HepG2 (cell line): ENCODE data around the gene ZSCAN26. TPM values are rescaled to one million over a fixed set of nuclear protein-coding genes. Genes with fewer than 3 reads are reported as not detected.

ENCODE experiments used
- ARID2 ChIP-seq: sonication (generic); formaldehyde crosslinking; IDR thresholded peaks from 2 replicates; pipeline ENCODE4 v1.8.1; 2022; ENCODE audit warnings: mild to moderate bottlenecking, missing genetic modification reagents, borderline replicate concordance
- CTCF ChIP-seq: sonication (generic); formaldehyde crosslinking; IDR thresholded peaks from 2 replicates; pipeline ENCODE4 v1.5.0; 2020; ENCODE audit warnings: mild to moderate bottlenecking, missing genetic modification reagents, moderate library complexity
- DMAP1 ChIP-seq: IDR thresholded peaks from 2 replicates; pipeline ENCODE4 v1.6.1; 2016
- DNMT3B ChIP-seq: conservative IDR thresholded peaks from 2 replicates; pipeline ENCODE4 v1.6.1; 2016; ENCODE audit warnings: missing biosample characterization, control low read depth
- ELF3 ChIP-seq: IDR thresholded peaks from 2 replicates; pipeline ENCODE4 v1.6.1; 2016; ENCODE audit warnings: missing genetic modification reagents, missing compliant biosample characterization
- HNF1A ChIP-seq, 2 experiments: sonication (generic) in 1 of 2; formaldehyde crosslinking in 1 of 2; IDR thresholded peaks; 2 replicates each; pipeline versions ENCODE4 v1.4.0 to v1.6.1; 2016 to 2020; ENCODE audit warnings: borderline replicate concordance in 1 of 2, low read depth in 1 of 2, mild to moderate bottlenecking in 1 of 2, missing genetic modification reagents in 1 of 2
- NCOR1 ChIP-seq: fragments of 200-600 bp; sonication (generic); IDR thresholded peaks from 2 replicates; pipeline ENCODE4 v1.7.0; 2017; ENCODE audit warnings: antibody characterized with exemption, low read length, borderline replicate concordance
- PAWR ChIP-seq: sonication (generic); formaldehyde crosslinking; IDR thresholded peaks from 2 replicates; pipeline ENCODE4 v1.4.0; 2020; ENCODE audit warnings: missing genetic modification reagents, mild to moderate bottlenecking, borderline replicate concordance
- RAD21 ChIP-seq: fragments of 450-650 bp; formaldehyde crosslinking; IDR thresholded peaks from 2 replicates; pipeline ENCODE4 v1.5.0; 2020; ENCODE audit warnings: mild to moderate bottlenecking
- SMARCE1 ChIP-seq: fragments of 450-650 bp; IDR thresholded peaks from 2 replicates; pipeline ENCODE4 v1.6.1; 2017; ENCODE audit warnings: borderline replicate concordance
- THAP9 ChIP-seq: sonication (generic); formaldehyde crosslinking; IDR thresholded peaks from 2 replicates; pipeline ENCODE4; 2020; ENCODE audit warnings: missing genetic modification reagents, mild to moderate bottlenecking, borderline replicate concordance
- ZMAT3 ChIP-seq: sonication (generic); formaldehyde crosslinking; conservative IDR thresholded peaks from 2 replicates; pipeline ENCODE4 v1.7.0; 2021; ENCODE audit warnings: missing genetic modification reagents
- ZNF121 ChIP-seq: sonication (generic); formaldehyde crosslinking; IDR thresholded peaks from 2 replicates; pipeline ENCODE4 v1.5.0; 2020; ENCODE audit warnings: mild to moderate bottlenecking, missing genetic modification reagents
- ZNF180 ChIP-seq: sonication (generic); formaldehyde crosslinking; IDR thresholded peaks from 2 replicates; pipeline ENCODE4 v1.4.0; 2020; ENCODE audit warnings: low read depth, missing genetic modification reagents, borderline replicate concordance
- ZNF350 ChIP-seq: sonication (generic); formaldehyde crosslinking; IDR thresholded peaks from 2 replicates; pipeline ENCODE4 v1.4.0; 2020; ENCODE audit warnings: mild to moderate bottlenecking, low read depth, missing genetic modification reagents, borderline replicate concordance
- ZNF550 ChIP-seq: sonication (generic); formaldehyde crosslinking; IDR thresholded peaks from 2 replicates; pipeline ENCODE4 v1.4.0; 2020; ENCODE audit warnings: mild to moderate bottlenecking, missing genetic modification reagents, borderline replicate concordance
- ZNF557 ChIP-seq: sonication (generic); formaldehyde crosslinking; IDR thresholded peaks from 2 replicates; pipeline ENCODE4 v1.4.0; 2020; ENCODE audit warnings: missing genetic modification reagents
- ZNF784 ChIP-seq: sonication (generic); formaldehyde crosslinking; IDR thresholded peaks from 2 replicates; pipeline ENCODE4 v1.5.1; 2020; ENCODE audit warnings: missing genetic modification reagents, mild to moderate bottlenecking, borderline replicate concordance
- polyA plus RNA-seq, 8 experiments: library from polyadenylated mRNA; depleted of rRNA in 3 of 8; stranded (reverse) in 7 of 8; unstranded in 1 of 8; fragments of >200 nt; fragmentation: Illumina TruSeq in 4 of 8; extraction: Trizol in 4 of 8; gene quantifications; 2 replicates each; pipeline versions ENCODE4 v1.2.1 to v1.2.3, GENCODE V29; 2011 to 2016; ENCODE audit warnings: low read depth in 4 of 8, missing spikeins in 1 of 8, mixed read lengths in 1 of 8; ENCODE audit not compliant: insufficient read depth in 1 of 8
- total RNA-seq, 5 experiments: library from RNA; depleted of rRNA; stranded (reverse); fragments of >200 nt; fragmentation: Illumina TruSeq; extraction: Trizol; gene quantifications; 2 replicates each; pipeline ENCODE4 v1.2.3, GENCODE V29; 2016; ENCODE audit warnings: low read depth in 1 of 5

ZSCAN26 gene
- total and polyA plus RNA-seq, 2 of the 13 experiments (the other 11 are each of a cell fraction or from before 2014, with no cell fraction given), result 12.0 to 15.6 TPM

GRCh38 chr6:28218312-28219248 lies 48.4 kb upstream of the ZSCAN26 start (continued):
- TF ChIP-seq NCOR1, result peak; percentile 12; the same call in 1 of the 2 replicates
- TF ChIP-seq ZNF557 (CRISPR knock-in tag), result no peak
- TF ChIP-seq ZMAT3, result 0 out of 2 replicates have a peak, but pooled peaks have one; percentile 37
- TF ChIP-seq HNF1A (IDR thresholded peaks at IDR 0.05; ENCODE audit: low read depth), result no peak
- TF ChIP-seq HNF1A (CRISPR knock-in tag; IDR thresholded peaks at IDR 0.05; ENCODE audit: borderline replicate concordance), result 0 out of 2 replicates have a peak, but pooled peaks have one; percentile 27
- TF ChIP-seq ZNF350, result peak; percentile 63; the same call in 1 of the 2 replicates
- TF ChIP-seq RAD21 (CRISPR knock-in tag), result peak; percentile 50
- no peak; the same call in 1 of the 2 replicates for TF ChIP-seq ELF3
- TF ChIP-seq ZNF180 (CRISPR knock-in tag), result no peak
- TF ChIP-seq ZNF784, result no peak
- no peak for TF ChIP-seq ARID2 (CRISPR knock-in tag)
- TF ChIP-seq ZNF121 (CRISPR knock-in tag), result 0 out of 2 replicates have a peak, but pooled peaks have one; percentile 28
- no peak for TF ChIP-seq PAWR (CRISPR knock-in tag)
- no peak for TF ChIP-seq THAP9
- peak; percentile 28; the same call in 1 of the 2 replicates for TF ChIP-seq DMAP1 (CRISPR knock-in tag)
- TF ChIP-seq DNMT3B (CRISPR knock-in tag), result no peak
- TF ChIP-seq SMARCE1, result no peak
- TF ChIP-seq CTCF (CRISPR knock-in tag), result peak; percentile 49
- no peak for TF ChIP-seq ZNF550 (CRISPR knock-in tag)
